GM12864 (cell line): ENCODE measurements around the gene NHLH1.

ENCODE experiments used
- DNase-seq: peaks from one replicate; pipeline ENCODE4 v3.0.0-alpha.2; 2011; ENCODE audit warnings: low read depth
- H3K4me3 ChIP-seq: 2 replicates; pipeline ENCODE4 v1.5.1; 2011; ENCODE audit warnings: mild to moderate bottlenecking, low read depth, low read length, control low read depth
- CTCF ChIP-seq: IDR thresholded peaks from 2 replicates; pipeline ENCODE4 v1.5.1; 2011; ENCODE audit warnings: low read depth, mild to moderate bottlenecking, moderate library complexity, low read length, control low read depth, inconsistent platforms; ENCODE audit errors: missing control alignments

NHLH1 gene

GRCh38 chr1:160344936-160345335 is 21.9 kb upstream of the NHLH1 start:
- TF ChIP-seq CTCF: no peak
- no peak overlapping the region for H3K4me3 ChIP-seq
- no peak for DNase-seq

- no peak for DNase-seq
- TF ChIP-seq CTCF: no peak
Measured at GRCh38 chr1:160346463-160346862, 20.4 kb upstream of the NHLH1 start.

GRCh38 chr1:160346958-160347357 is 19.9 kb upstream of the NHLH1 start:
- H3K4me3 ChIP-seq: no peak overlapping the region
- peak; percentile 51 for DNase-seq
- no peak for TF ChIP-seq CTCF

More at GRCh38 chr1:160346463-160346862, 20.4 kb upstream of the NHLH1 start:
- H3K4me3 ChIP-seq: no peak overlapping the region

- no peak for TF ChIP-seq CTCF
- DNase-seq: no peak
- H3K4me3 ChIP-seq: no peak overlapping the region
Measured at GRCh38 chr1:160351629-160352028, 15.2 kb upstream of the NHLH1 start.

GRCh38 chr1:160352555-160352954 is 14.3 kb upstream of the NHLH1 start:
- no peak for DNase-seq
- no peak for TF ChIP-seq CTCF
- H3K4me3 ChIP-seq: no peak overlapping the region

- no peak for TF ChIP-seq CTCF
- H3K4me3 ChIP-seq: no peak overlapping the region
- no peak for DNase-seq
Measured at GRCh38 chr1:160353223-160353622, 13.6 kb upstream of the NHLH1 start.

GRCh38 chr1:160354388-160354985 is 12.4 kb upstream of the NHLH1 start:
- H3K4me3 ChIP-seq: no peak overlapping the region
- DNase-seq: no peak
- TF ChIP-seq CTCF: peak; percentile 53
